PC-3 (cell line): ENCODE measurements around the gene SFXN2. TPM values are rescaled to one million over a fixed set of nuclear protein-coding genes. Genes with fewer than 3 reads are reported as not detected.

ENCODE experiments used
- ATAC-seq: fragments of 200-7000 bp; cut with Tn5 transposase; 2 replicates; pipeline ENCODE4 v1.9.1; 2020; ENCODE audit warnings: mild to moderate bottlenecking, moderate library complexity
- BruUV-seq: library from RNA; stranded (reverse); fragments of 400-500 nt; replicated peaks from 2 replicates; lab custom pipeline; 2021; lab: Mats Ljungman, UMichigan
- CTCF ChIA-PET: fragments of 300-600 bp; sonication (Branson Sonifier 250); formaldehyde crosslinking; loops from one replicate; lab custom pipeline; 2022; ENCODE audit warnings: antibody characterized with exemption; lab: Charles Lee
- POLR2A ChIA-PET: fragments of 300-600 bp; sonication (Branson Sonifier 250); formaldehyde crosslinking; loops from one replicate; lab custom pipeline; 2022; ENCODE audit warnings: antibody characterized with exemption; ENCODE audit not compliant: unreplicated experiment; lab: Charles Lee
- DNase-seq: peaks from one replicate; pipeline ENCODE4 v3.0.0-alpha.2; 2015
- H2AFZ ChIP-seq: fragments of 300-600 bp; sonication (generic); 2 replicates; pipeline ENCODE4 v1.6.0; 2016; ENCODE audit warnings: antibody characterized with exemption, low read length
- H3F3A ChIP-seq: fragments of 300-600 bp; sonication (generic); one replicate; pipeline ENCODE4 v1.6.0; 2017; ENCODE audit warnings: antibody characterized with exemption, low read length, control low read depth, mild to moderate bottlenecking; ENCODE audit not compliant: unreplicated experiment
- H3K27ac ChIP-seq: fragments of 300-600 bp; sonication (generic); 2 replicates; pipeline ENCODE4 v1.5.1; 2016; ENCODE audit warnings: mild to moderate bottlenecking, low read length
- H3K27me3 ChIP-seq: fragments of 300-600 bp; sonication (generic); 2 replicates; pipeline ENCODE4 v1.6.1; 2016; ENCODE audit warnings: low read length, mixed read lengths
- H3K36me3 ChIP-seq: fragments of 300-600 bp; sonication (generic); 2 replicates; pipeline ENCODE4 v1.6.1; 2016; ENCODE audit warnings: low read depth, mixed run types, low read length, mixed read lengths
- H3K4me1 ChIP-seq: fragments of 300-600 bp; sonication (generic); 2 replicates; pipeline ENCODE4 v1.5.1; 2016; ENCODE audit warnings: low read length; ENCODE audit not compliant: insufficient read depth
- H3K4me2 ChIP-seq: fragments of 300-600 bp; sonication (generic); 2 replicates; pipeline ENCODE4 v1.6.0; 2016; ENCODE audit warnings: low read length
- H3K4me3 ChIP-seq: fragments of 300-600 bp; sonication (generic); 2 replicates; pipeline ENCODE4 v1.5.1; 2016; ENCODE audit warnings: mild to moderate bottlenecking, low read length, mixed read lengths
- H3K79me2 ChIP-seq: fragments of 300-600 bp; sonication (generic); 2 replicates; pipeline ENCODE4 v1.6.1; 2017; ENCODE audit warnings: low read length, mixed read lengths
- H3K9ac ChIP-seq: fragments of 300-600 bp; sonication (generic); 2 replicates; pipeline ENCODE4 v1.6.0; 2016; ENCODE audit warnings: mild to moderate bottlenecking, low read length
- H3K9me2 ChIP-seq: fragments of 300-600 bp; sonication (generic); replicated peaks from 2 replicates; pipeline ENCODE4 v1.6.1; 2016; ENCODE audit warnings: mixed run types, low read length, mixed read lengths
- H3K9me3 ChIP-seq: fragments of 300-600 bp; sonication (generic); 2 replicates; pipeline ENCODE4 v1.6.1; 2016; ENCODE audit warnings: low read length, mixed read lengths
- H4K20me1 ChIP-seq: fragments of 300-600 bp; sonication (generic); 2 replicates; pipeline ENCODE4 v1.6.1; 2016; ENCODE audit warnings: low read length, mixed read lengths
- EZH2 ChIP-seq: fragments of 300-600 bp; sonication (generic); IDR thresholded peaks from one replicate; pipeline ENCODE4 v1.6.1; 2017; ENCODE audit warnings: antibody characterized with exemption, mild to moderate bottlenecking, low read length; ENCODE audit not compliant: unreplicated experiment
- EZH2phosphoT487 ChIP-seq: fragments of 300-600 bp; sonication (generic); IDR thresholded peaks from 2 replicates; pipeline ENCODE4 v1.6.1; 2018; ENCODE audit warnings: mild to moderate bottlenecking, antibody characterized with exemption, low read length, borderline replicate concordance
- intact Hi-C: fragments of 100-400 bp; cut with micrococcal nuclease; formaldehyde crosslinking; loops from 2 replicates; pipeline ENCODE4 v1.9.0; 2023
- total RNA-seq: library from RNA; depleted of rRNA; stranded (reverse); fragments of >200 nt; gene quantifications from 2 replicates; pipeline ENCODE4 v1.2.3, GENCODE V29; 2014
- TF ChIP-seq, protein P1 (sequence below): fragments of 300-600 bp; sonication (generic); conservative IDR thresholded peaks from 2 replicates; pipeline ENCODE4 v1.5.1; 2017; ENCODE audit warnings: antibody characterized with exemption, low read depth, mild to moderate bottlenecking, low read length

Gene SFXN2
- total RNA-seq, 1 experiment from 2014 or later, result 10.3 TPM

- no peak overlapping the region for H3K27ac ChIP-seq
- TF ChIP-seq, protein P1, sequence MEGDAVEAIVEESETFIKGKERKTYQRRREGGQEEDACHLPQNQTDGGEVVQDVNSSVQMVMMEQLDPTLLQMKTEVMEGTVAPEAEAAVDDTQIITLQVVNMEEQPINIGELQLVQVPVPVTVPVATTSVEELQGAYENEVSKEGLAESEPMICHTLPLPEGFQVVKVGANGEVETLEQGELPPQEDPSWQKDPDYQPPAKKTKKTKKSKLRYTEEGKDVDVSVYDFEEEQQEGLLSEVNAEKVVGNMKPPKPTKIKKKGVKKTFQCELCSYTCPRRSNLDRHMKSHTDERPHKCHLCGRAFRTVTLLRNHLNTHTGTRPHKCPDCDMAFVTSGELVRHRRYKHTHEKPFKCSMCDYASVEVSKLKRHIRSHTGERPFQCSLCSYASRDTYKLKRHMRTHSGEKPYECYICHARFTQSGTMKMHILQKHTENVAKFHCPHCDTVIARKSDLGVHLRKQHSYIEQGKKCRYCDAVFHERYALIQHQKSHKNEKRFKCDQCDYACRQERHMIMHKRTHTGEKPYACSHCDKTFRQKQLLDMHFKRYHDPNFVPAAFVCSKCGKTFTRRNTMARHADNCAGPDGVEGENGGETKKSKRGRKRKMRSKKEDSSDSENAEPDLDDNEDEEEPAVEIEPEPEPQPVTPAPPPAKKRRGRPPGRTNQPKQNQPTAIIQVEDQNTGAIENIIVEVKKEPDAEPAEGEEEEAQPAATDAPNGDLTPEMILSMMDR, result no peak
- no peak for TF ChIP-seq EZH2
- TF ChIP-seq EZH2phosphoT487, result no peak
- no TSS peak for BruUV-seq
- ChIA-PET CTCF (no interaction called here), POLR2A (no interaction called here)
- H3K4me2 ChIP-seq, result no peak overlapping the region
- no peaks in the 10 kb centered on the region for H3K36me3 ChIP-seq
- H3F3A ChIP-seq, result no peaks in the 10 kb centered on the region
- H3K4me1 ChIP-seq, result peaks cover 3% of the 10 kb centered on the region; the same call in 1 of the 2 replicates
- H2AFZ ChIP-seq, result no peak overlapping the region
- no peaks in the 10 kb centered on the region for H3K9me2 ChIP-seq
- no peaks in the 10 kb centered on the region for H3K9me3 ChIP-seq
- H3K9ac ChIP-seq, result no peak overlapping the region
- intact Hi-C loops, result no loop called here
- no peaks in the 10 kb centered on the region for H3K27me3 ChIP-seq
- H3K4me3 ChIP-seq, result no peak overlapping the region
- no peak for DNase-seq
- peaks cover 19% of the 10 kb centered on the region; the same call in 1 of the 2 replicates for H3K79me2 ChIP-seq
- no peaks in the 10 kb centered on the region for H4K20me1 ChIP-seq
- ATAC-seq, result no peak
These were observed 3.8 kb downstream of the SFXN2 start for GRCh38 chr10:102718220-102718619.

GRCh38 chr10:102720337-102720736, 5.9 kb downstream of the SFXN2 start:
- ATAC-seq (no peak), DNase-seq (no peak)
- peaks cover 10% of the 10 kb centered on the region; the same call in 1 of the 2 replicates for H3K79me2 ChIP-seq
- peaks cover under 1% of the 10 kb centered on the region; the same call in 1 of the 2 replicates for H3K4me1 ChIP-seq
- H3K9me3 ChIP-seq, result no peaks in the 10 kb centered on the region
- ChIA-PET POLR2A (interaction anchor here (0.6 kb wide), 1 partner anchor 37 kb away, joined by 4 read pairs; no protein-coding TSS in a partner anchor), CTCF (no interaction called here)
- H3K4me3 ChIP-seq, result no peak overlapping the region
- H3K27ac ChIP-seq, result no peak overlapping the region
- no peaks in the 10 kb centered on the region for H3K27me3 ChIP-seq
- H4K20me1 ChIP-seq, result no peaks in the 10 kb centered on the region
- H3K4me2 ChIP-seq, result no peak overlapping the region
- TF ChIP-seq, protein P1, result no peak
- no peak for TF ChIP-seq EZH2phosphoT487
- TF ChIP-seq EZH2, result no peak
- intact Hi-C loops, result no loop called here
- H3K9ac ChIP-seq, result no peak overlapping the region
- BruUV-seq, result no TSS peak
- no peaks in the 10 kb centered on the region for H3K9me2 ChIP-seq
- no peaks in the 10 kb centered on the region for H3F3A ChIP-seq
- H2AFZ ChIP-seq, result no peak overlapping the region
- H3K36me3 ChIP-seq, result no peaks in the 10 kb centered on the region

- H2AFZ ChIP-seq, result no peak overlapping the region
- no peaks in the 10 kb centered on the region for H3F3A ChIP-seq
- no peak overlapping the region for H3K4me2 ChIP-seq
- H4K20me1 ChIP-seq, result no peaks in the 10 kb centered on the region
- DNase-seq, result no peak
- ATAC-seq, result no peak
- intact Hi-C loops, result no loop called here
- H3K36me3 ChIP-seq, result no peaks in the 10 kb centered on the region
- ChIA-PET POLR2A (interaction anchor here (0.5 kb wide), 1 partner anchor 74 kb away, joined by 4 read pairs; no protein-coding TSS in a partner anchor), CTCF (interaction anchor here (0.7 kb wide), 1 partner anchor 268 kb away, joined by 3 read pairs; no protein-coding TSS in a partner anchor)
- no peak overlapping the region for H3K4me3 ChIP-seq
- no peaks in the 10 kb centered on the region for H3K9me3 ChIP-seq
- no TSS peak for BruUV-seq
- H3K79me2 ChIP-seq, result peaks cover 6% of the 10 kb centered on the region; the same call in 1 of the 2 replicates
- H3K9ac ChIP-seq, result no peak overlapping the region
- TF ChIP-seq EZH2phosphoT487 (no peak), EZH2 (no peak)
- TF ChIP-seq, protein P1, result no peak
- no peaks in the 10 kb centered on the region for H3K9me2 ChIP-seq
- H3K4me1 ChIP-seq, result no peaks in the 10 kb centered on the region
- no peak overlapping the region for H3K27ac ChIP-seq
- no peaks in the 10 kb centered on the region for H3K27me3 ChIP-seq
These were observed 6.4 kb downstream of the SFXN2 start for GRCh38 chr10:102720775-102721301.
